HUDEP-2 (cell line): ENCODE results near the gene FBN2.

Experiments
- DNase-seq, 76 experiments: peaks; one replicate each; lab custom pipeline; 2025; ENCODE audit not compliant: unreplicated experiment in 76 of 76; lab: John Stamatoyannopoulos, UW

FBN2 gene

GRCh38 chr5:128262911-128263310 lies 275.1 kb downstream of the FBN2 start:
- DNase-seq: no peak

DNA sequence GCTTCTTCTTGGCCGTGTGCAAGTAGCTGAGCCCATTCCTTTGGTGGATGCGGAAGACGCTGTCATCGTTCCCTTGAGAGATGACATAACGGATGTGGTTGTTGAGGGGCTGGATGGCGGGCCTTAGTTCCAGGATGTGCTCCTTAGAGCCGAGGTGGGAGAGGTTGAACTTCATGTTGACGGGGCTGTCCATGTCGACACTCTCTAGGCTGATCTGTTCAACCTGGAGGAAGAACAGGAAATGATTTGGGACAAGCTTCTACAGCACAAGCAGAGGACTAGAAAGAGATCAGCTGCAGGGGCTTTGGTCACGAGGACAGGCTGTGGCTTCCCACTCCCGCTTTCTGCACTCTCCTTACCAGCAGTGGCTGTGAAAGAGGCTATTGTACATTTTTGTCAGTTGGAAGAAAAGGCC lies 278.4 kb downstream of the FBN2 start:
- no peak for DNase-seq

DNA sequence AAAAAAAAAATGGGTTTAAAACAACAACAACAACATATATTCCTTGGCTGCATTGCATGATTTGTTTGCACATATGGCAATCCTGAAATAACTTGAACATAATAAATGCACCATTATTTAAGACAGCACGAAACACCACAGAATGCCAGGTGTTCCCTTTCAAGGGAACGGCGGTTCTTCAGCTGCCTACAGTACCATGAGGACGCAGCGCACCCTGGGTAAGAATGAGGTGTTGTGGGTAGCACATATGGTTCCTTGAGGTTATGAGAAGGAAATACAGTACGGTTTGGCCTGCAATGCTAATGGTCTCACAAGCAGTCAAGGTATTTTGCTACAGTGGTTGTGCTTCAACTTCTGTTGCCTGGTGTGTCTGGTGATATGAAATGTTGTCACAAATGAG lies 279.7 kb downstream of the FBN2 start:
- no peak for DNase-seq

DNA sequence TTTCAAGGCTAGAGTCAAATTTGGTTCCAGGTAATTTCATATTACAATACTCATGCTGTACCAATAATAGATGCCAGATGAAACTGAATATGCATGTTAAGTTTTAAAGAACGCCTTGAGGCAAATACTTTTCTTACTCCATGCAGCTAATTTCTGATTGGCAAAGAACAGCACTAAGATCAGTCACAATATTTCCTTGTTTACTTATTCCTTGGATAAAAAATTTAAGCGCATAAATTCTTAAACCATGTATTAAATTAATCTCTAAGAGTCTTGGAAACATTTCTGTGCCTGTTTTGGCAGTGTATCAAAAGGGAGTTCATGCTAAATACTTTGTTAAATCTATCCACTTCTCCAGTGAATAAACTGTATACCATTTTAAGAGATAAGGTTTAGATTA lies 281.0 kb downstream of the FBN2 start:
- DNase-seq: no peak

GRCh38 chr5:128254789-128255188 lies 283.3 kb downstream of the FBN2 start:
- DNase-seq: no peak

- no peak for DNase-seq
These were observed 284.2 kb downstream of the FBN2 start for GRCh38 chr5:128253880-128254279.

DNA sequence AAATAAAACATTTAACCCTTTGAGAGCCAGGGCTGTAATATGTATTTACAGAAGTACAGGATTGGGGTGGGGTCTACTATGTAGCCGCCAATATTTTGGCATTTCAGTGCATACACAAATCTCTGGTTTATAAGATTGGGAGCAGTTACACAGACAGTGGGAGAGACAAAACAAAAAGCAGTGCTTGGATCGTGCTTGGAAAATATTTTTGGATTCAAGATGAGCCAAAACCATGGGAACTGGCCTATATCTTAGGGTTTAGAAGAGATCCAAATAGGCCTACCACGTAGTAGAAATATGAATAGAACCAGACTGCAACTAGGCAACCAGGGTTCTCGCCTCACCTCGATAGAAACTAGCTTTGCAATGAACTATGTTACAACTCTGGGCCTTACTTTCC lies 284.9 kb downstream of the FBN2 start:
- DNase-seq: no peak

DNA sequence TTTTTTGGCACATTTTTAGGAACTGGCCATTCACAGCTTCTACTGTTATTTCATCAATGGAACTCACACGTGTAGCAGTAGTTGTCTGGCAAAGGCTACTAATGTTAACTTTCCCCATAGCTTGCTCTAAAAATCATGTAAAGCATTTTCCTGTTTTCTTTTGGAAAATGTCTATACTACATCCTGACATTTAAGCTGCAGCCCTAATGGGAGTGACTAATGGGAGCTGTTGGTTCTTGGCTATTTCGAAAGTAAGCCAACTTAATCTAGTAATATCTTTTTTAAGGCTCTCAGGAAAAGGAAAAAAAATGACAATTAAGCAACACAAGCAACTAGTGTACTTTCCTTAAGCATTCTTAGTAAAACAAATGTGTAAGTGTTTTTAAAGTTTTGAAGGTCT lies 285.3 kb downstream of the FBN2 start:
- no peak for DNase-seq

DNA sequence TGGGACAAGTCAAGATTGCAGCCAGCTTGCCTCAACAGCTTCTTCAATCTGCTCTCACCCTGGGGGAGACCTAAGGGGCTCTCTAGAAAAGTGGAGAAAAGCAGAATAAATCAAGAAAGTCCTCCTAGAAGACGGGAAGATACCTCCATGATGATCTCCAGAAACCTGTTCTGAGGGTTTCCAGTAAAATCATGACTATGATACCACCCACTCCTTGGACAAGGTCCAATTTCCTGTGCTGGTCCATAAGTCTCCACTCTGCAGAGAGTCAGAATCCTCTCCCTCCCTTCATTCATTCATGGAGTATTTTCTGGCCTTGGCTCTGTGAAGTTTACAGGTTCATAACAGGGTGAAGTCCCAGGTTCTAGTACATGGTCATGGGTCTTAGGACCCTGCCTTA lies 285.8 kb downstream of the FBN2 start:
- no peak for DNase-seq

DNA sequence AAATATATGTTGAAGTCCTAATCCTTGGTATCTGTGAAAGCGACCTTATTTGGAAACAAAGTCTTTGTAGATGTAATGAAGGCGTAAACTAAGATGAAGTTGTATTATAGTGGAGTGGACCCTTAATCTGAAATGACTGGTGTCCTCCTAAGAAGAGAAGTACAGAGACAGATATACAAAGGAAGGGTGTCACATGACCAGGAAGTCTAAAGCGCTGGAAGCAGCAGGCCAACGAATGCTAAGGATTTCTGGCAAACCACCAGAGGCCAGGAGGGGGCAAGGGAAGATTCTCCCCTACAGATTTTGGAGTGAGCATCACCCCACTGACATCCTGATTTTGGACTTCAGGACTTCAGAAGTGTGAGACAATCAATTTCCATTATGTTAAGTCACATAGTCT lies 292.1 kb downstream of the FBN2 start:
- DNase-seq: no peak

DNA sequence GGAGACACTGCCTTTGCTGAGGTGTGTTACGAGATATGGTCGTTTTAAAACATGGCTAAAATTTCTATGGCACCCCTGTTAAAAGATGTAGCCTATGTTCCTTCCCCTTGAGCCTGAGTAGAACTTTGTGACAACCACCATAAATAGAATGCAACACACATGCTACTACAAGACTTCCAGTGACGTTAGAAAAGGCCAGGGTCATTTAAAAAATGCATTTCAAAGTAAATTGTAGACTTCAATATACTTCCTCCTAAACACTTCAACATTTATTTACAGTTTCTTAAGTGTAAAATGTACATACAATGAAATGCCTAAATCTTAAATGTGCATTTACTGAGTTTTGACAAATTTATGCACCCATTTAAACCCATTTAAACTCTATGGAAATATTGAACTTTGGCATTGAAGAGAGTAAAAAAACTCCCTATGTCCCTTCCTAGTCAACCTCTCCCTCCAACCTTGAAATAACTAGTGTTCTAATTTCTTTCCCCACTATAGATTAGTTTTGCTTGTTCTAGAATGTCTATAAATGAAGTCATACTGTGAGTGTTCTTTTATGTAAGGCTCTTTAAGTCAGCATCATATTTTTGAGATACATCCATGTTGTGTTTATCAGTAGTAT lies 294.0 kb downstream of the FBN2 start:
- no peak for DNase-seq

DNA sequence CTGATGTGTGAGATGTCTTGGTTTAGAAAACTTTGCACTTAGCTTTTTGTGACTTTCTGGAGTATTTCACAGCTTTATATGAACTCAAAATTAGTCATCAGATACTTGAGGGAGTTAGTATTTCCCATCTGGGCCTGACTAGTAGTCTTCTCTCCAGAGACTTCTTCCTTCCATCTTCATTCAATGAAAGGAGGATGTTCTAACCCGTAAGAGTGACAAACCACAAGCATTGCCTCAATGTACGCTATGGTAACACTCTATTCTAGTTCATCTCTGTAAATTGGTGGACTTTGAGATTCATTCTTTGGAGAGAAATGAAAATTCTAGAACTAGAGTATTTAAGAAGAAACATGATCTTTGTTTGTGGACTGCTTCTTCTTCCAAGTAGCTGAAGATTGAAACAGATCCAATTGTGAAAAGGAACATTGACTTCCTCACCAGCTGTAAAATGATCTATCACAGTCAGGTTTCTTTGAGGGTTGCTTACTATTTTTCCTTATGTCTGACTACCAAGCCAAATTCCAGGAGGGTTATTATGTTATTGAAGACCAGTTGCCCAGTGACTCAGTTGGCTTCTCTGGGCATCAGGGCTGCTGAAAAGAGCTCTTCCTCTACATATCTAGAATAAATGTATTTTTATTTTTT lies 296.9 kb downstream of the FBN2 start:
- DNase-seq: no peak

- no peak for DNase-seq
These were observed 300.5 kb downstream of the FBN2 start for GRCh38 chr5:128237546-128237945.

DNA sequence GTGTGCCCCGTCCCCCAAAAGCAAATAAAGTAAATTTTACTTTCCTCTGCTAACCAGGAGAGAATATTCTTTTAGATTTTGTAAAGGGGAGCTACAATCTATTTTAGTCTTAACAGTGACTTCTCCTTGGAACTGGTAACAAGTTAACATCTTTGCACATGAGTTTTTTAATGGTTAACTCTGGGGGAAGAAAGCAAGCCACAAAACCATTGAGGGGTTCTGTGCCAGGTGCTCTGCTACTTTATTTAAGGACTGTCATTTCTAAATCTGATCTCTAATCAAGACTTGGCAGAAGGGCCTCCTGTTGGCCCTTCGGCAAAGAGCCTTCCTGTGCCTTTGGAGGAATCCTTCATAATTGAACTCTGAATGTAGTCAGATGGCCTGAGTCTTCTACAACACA lies 301.0 kb downstream of the FBN2 start:
- no peak for DNase-seq

- DNase-seq: no peak
These were observed 301.7 kb downstream of the FBN2 start for GRCh38 chr5:128236334-128236733.

DNA sequence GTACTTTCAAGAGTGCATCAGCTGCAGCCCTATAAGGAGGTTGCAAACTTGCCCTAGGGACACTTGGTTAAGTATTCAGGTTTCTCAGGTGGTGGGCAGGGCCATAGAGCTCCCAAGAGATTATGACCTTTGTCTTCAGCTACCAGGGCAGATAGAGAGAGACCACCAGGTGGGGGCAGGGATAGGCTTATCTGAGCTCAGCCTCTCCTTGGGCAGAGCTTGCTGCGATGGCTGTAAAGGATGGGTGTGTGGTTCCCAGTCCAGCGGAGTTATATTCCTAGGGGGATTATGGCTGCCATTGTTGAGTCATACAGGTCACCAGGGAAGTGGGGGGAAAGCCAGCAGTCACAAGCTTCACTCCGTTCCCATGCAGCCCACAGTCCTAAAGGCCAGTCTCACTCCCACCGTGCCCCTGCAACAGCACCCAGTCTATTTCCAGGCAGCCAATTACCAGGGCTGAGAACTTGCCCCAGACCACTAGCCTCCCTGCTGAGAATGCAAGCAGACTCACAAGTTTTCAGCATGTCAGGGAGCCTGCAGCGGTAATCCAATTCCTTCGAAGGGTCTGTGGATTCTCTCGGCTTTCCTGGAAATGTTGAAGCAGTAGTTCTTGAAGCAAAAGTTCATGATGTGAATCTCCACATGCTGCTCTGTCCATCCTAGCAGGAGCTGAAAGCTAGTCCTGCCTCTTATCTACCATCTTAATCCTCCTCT lies 303.0 kb downstream of the FBN2 start:
- DNase-seq: no peak

- no peak for DNase-seq
These were observed 309.5 kb downstream of the FBN2 start for GRCh38 chr5:128228521-128228920.

DNA sequence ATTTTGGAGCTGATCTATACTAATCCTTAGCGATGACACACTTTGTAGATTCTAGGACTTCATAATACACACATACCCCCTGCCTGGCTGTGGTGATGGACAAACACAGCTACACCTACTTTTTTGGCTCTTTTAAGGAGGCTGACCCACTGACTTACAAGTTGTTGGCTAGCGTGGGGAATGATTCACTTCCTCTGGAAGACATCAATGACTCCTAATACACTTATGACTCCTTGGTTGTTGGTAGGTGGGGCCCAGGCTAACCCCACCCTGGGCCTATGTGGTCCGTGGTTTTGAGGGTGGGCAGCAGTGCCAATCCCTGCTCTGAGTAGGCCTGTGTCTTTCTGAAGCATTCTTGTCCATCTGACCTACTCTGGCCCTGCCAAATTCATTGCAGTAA lies 310.0 kb downstream of the FBN2 start:
- no peak for DNase-seq

- no peak for DNase-seq
These were observed 312.6 kb downstream of the FBN2 start for GRCh38 chr5:128225245-128226030.

GRCh38 chr5:128224336-128224735 lies 313.7 kb downstream of the FBN2 start:
- DNase-seq: no peak

DNA sequence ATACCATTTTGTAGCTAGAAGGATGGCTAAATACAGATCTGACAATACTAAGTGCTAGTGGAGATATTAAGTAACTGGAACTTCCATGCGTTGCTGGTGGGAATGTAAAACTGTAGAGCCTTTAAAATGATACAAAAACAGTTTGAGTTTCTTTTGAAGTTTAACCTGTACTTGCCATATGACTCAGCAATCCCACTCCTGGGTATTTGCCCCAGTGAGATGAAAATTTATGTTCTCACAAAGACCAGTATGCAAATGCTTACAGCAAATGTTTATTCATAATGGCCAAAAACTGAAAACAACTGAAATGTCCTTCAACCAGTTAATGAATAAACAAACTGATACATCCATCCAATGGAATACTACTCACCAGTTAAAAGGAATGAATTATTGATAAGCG lies 317.2 kb downstream of the FBN2 start:
- DNase-seq: no peak
